HEK293T (cell line): ENCODE results near the gene BID.

ENCODE experiments used
- CTBP1 ChIP-seq: fragments of 450-650 bp; IDR thresholded peaks from 2 replicates; pipeline ENCODE4 v1.6.1; 2016; ENCODE audit warnings: borderline replicate concordance
- FOXA1 ChIP-seq: fragments of 450-650 bp; IDR thresholded peaks from 2 replicates; pipeline ENCODE4 v1.6.1; 2016; ENCODE audit warnings: mild to moderate bottlenecking
- NFRKB ChIP-seq: fragments of 450-650 bp; IDR thresholded peaks from 2 replicates; pipeline ENCODE4 v1.6.1; 2016; ENCODE audit warnings: mild to moderate bottlenecking, moderate library complexity

DNA sequence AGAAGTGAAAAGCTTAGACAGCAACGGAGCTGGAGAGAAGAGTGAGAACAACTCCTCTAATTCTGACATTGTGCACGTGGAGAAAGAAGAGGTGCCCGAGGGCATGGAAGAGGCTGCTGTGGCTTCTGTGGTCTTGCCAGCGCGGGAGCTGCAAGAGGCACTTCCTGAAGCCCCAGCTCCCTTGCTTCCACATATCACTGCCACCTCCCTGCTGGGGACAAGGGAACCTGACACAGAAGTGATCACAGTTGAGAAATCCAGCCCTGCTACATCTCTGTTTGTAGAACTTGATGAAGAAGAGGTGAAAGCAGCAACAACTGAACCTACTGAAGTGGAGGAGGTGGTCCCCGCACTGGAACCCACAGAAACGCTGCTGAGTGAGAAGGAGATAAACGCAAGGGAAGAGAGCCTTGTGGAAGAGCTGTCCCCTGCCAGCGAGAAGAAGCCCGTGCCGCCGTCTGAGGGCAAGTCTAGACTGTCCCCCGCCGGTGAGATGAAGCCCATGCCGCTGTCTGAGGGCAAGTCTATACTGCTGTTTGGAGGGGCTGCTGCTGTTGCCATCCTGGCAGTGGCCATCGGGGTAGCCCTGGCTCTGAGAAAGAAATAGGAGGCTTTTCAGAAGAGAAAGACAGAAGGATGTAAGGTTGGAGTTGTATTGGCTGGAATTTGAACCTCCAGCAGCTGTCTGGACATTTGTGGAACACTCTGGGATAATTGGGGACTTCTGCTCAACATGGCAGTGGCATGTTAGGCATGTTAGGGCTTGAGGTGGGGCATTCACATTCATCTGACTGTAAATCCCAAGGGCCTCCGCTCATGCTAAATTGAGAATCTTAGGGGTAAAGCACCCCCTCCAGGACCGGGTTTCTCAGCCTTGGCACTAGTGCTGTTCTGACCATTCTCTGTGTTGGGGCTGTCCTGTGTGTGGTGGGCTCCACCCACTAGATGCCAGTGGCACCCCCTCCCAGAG lies 47.1 kb downstream of the BID start:
- TF ChIP-seq NFRKB (no peak), FOXA1 (no peak), CTBP1 (no peak)
